ENCODE results near the gene RPTOR. TPM values are rescaled to one million over a fixed set of nuclear protein-coding genes. Genes with fewer than 3 reads are reported as not detected.

RPTOR gene
- total RNA-seq, 4 donors from 2014 or later: 34.1 to 65.8 (median 43.6) TPM

GRCh38 chr17:80850817-80851216 is 306.2 kb downstream of the RPTOR start:
- no peak for DNase-seq (ENCODE audit: extremely low spot score)
- Histone ChIP-seq H3K4me1 (no peaks in the 10 kb centered on the region), H3K9me3 (no peaks in the 10 kb centered on the region), H3K36me3 (peaks cover 12 to 68% (median 39%) of the 10 kb centered on the region in 4 donors), H3K27me3 (no peaks in the 10 kb centered on the region), H3K4me3 (no peak overlapping the region), H3K27ac (replicated peaks in 1 of 4) (no peak overlapping the region)
- WGBS: 84% methylated on average over 6 of the region's 6 CpGs
- TF ChIP-seq POLR2AphosphoS5 (IDR thresholded peaks at IDR 0.05) (no peak), CTCF (IDR thresholded peaks at IDR 0.05) (no peak)
- intact Hi-C loops (cut with DNase I): no loop called here

GRCh38 chr17:80851277-80851925 is 306.8 kb downstream of the RPTOR start:
- WGBS: 90% methylated on average over 17 of the region's 17 CpGs
- intact Hi-C loops (cut with DNase I): no loop called here

GRCh38 chr17:80852476-80853015 is 307.9 kb downstream of the RPTOR start:
- Histone ChIP-seq H3K4me3 (no peak overlapping the region), H3K27ac (replicated peaks in 1 of 4) (no peak overlapping the region), H3K36me3 (peaks cover 4 to 66% (median 22%) of the 10 kb centered on the region in 4 donors), H3K27me3 (no peaks in the 10 kb centered on the region), H3K9me3 (no peaks in the 10 kb centered on the region), H3K4me1 (peaks cover 0 to 10% (median 7%) of the 10 kb centered on the region in 4 donors)
- TF ChIP-seq EP300 (IDR thresholded peaks at IDR 0.05): no peak
- TF ChIP-seq POLR2AphosphoS5 (IDR thresholded peaks at IDR 0.05): no peak
- TF ChIP-seq POLR2A (IDR thresholded peaks at IDR 0.05; ENCODE audit: low read depth): no peak
- no peak for DNase-seq (ENCODE audit: extremely low spot score)
- 88% methylated on average over 11 of the region's 11 CpGs for WGBS
- intact Hi-C loops (cut with DNase I): no loop called here

More at GRCh38 chr17:80851277-80851925, 306.8 kb downstream of the RPTOR start:
- H3K4me1 ChIP-seq: peaks cover 0 to 5% (median 4%) of the 10 kb centered on the region in 4 donors
- H3K27ac ChIP-seq (replicated peaks in 1 of 4): no peak overlapping the region
- H3K36me3 ChIP-seq: peaks cover 12 to 67% (median 33%) of the 10 kb centered on the region in 4 donors
- TF ChIP-seq POLR2AphosphoS5 (IDR thresholded peaks at IDR 0.05): no peak
- TF ChIP-seq EP300 (IDR thresholded peaks at IDR 0.05): no peak
- TF ChIP-seq CTCF (IDR thresholded peaks at IDR 0.05): no peak
- TF ChIP-seq POLR2A (IDR thresholded peaks at IDR 0.05; ENCODE audit: low read depth): no peak
- no peaks in the 10 kb centered on the region for H3K27me3 ChIP-seq
- H3K4me3 ChIP-seq: no peak overlapping the region
- DNase-seq (ENCODE audit: extremely low spot score): no peak
- H3K9me3 ChIP-seq: no peaks in the 10 kb centered on the region

- 74% methylated on average over 15 of the region's 16 CpGs for WGBS
- Histone ChIP-seq H3K4me1 (peaks cover 0 to 10% (median 7%) of the 10 kb centered on the region in 4 donors), H3K36me3 (peaks cover 4 to 66% (median 18%) of the 10 kb centered on the region in 4 donors), H3K27ac (replicated peaks in 1 of 4) (no peak overlapping the region), H3K9me3 (no peaks in the 10 kb centered on the region), H3K27me3 (no peaks in the 10 kb centered on the region), H3K4me3 (no peak overlapping the region)
- DNase-seq (ENCODE audit: extremely low spot score): no peak
- TF ChIP-seq CTCF (IDR thresholded peaks at IDR 0.05) (no peak), EP300 (IDR thresholded peaks at IDR 0.05) (no peak), POLR2AphosphoS5 (IDR thresholded peaks at IDR 0.05) (no peak), POLR2A (IDR thresholded peaks at IDR 0.05; ENCODE audit: low read depth) (no peak)
- intact Hi-C loops (cut with DNase I): no loop called here
Measured at GRCh38 chr17:80853076-80853475, 308.4 kb downstream of the RPTOR start.

- 94% methylated on average over 10 of the region's 10 CpGs for WGBS
- Histone ChIP-seq H3K27me3 (no peaks in the 10 kb centered on the region), H3K4me3 (no peak overlapping the region), H3K36me3 (peaks cover 2 to 56% (median 9%) of the 10 kb centered on the region in 4 donors), H3K4me1 (peaks cover 6 to 21% (median 18%) of the 10 kb centered on the region in 4 donors), H3K27ac (replicated peaks in 1 of 4) (no peak overlapping the region), H3K9me3 (no peaks in the 10 kb centered on the region)
- intact Hi-C loops (cut with DNase I): no loop called here
- no peak for TF ChIP-seq CTCF (IDR thresholded peaks at IDR 0.05)
- TF ChIP-seq POLR2AphosphoS5 (IDR thresholded peaks at IDR 0.05): no peak
- no peak for TF ChIP-seq POLR2A (IDR thresholded peaks at IDR 0.05; ENCODE audit: low read depth)
- no peak for TF ChIP-seq EP300 (IDR thresholded peaks at IDR 0.05)
- DNase-seq (ENCODE audit: extremely low spot score): no peak
Measured at GRCh38 chr17:80854220-80854619, 309.6 kb downstream of the RPTOR start.

Measured in esophagus muscularis mucosa (tissue), 4 donors.